GM12874 (cell line): Measurements from ENCODE around the gene TRIM39.

Source experiments
- TF ChIP-seq, protein P1 (sequence below): IDR thresholded peaks from 2 replicates; pipeline ENCODE4 v1.5.1; 2011; ENCODE audit warnings: low read depth, mild to moderate bottlenecking, control low read depth, low read length, moderate library complexity; ENCODE audit not compliant: insufficient read depth

The TRIM39 gene

GRCh38 chr6:30322527-30323501 lies 3.9 kb upstream of the TRIM39 start:
- TF ChIP-seq, protein P1, sequence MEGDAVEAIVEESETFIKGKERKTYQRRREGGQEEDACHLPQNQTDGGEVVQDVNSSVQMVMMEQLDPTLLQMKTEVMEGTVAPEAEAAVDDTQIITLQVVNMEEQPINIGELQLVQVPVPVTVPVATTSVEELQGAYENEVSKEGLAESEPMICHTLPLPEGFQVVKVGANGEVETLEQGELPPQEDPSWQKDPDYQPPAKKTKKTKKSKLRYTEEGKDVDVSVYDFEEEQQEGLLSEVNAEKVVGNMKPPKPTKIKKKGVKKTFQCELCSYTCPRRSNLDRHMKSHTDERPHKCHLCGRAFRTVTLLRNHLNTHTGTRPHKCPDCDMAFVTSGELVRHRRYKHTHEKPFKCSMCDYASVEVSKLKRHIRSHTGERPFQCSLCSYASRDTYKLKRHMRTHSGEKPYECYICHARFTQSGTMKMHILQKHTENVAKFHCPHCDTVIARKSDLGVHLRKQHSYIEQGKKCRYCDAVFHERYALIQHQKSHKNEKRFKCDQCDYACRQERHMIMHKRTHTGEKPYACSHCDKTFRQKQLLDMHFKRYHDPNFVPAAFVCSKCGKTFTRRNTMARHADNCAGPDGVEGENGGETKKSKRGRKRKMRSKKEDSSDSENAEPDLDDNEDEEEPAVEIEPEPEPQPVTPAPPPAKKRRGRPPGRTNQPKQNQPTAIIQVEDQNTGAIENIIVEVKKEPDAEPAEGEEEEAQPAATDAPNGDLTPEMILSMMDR, result no peak

- TF ChIP-seq, protein P1, result no peak
Observed at GRCh38 chr6:30323806-30324205, 2.9 kb upstream of the TRIM39 start.

DNA sequence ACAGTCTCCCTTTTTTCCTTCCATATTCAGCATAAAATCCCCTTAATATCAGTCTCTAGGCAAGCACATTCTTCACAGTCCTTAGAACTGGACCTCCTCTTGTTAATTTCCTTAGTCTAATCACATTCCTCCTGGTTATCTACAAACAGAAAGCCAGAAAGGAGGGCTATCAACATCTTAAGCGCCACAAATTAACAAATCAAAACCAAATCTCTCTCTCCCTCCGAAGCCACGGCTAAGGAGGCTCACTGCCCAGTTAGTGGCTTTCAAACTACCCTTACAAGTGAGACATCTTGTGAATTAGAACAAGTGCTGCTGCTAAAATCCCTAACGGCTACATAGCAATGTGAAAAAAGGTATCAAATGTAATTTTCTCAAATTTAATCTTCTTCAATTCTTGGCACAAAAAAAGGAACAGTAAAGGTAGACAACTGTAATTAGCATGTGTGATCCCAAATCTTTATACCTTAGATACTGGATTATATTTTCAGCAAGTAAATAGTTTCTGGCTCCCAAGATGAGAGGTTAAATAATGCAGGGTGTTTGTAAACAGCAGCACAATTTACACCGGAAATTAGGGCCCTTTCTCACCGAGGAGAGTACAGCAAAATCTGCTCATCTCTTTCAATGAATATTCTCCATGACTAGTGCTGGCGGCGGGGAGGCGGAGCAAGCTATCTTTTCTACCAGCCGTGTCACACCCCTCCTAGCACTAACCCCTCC lies 1.4 kb upstream of the TRIM39 start:
- TF ChIP-seq, protein P1, result no peak

DNA sequence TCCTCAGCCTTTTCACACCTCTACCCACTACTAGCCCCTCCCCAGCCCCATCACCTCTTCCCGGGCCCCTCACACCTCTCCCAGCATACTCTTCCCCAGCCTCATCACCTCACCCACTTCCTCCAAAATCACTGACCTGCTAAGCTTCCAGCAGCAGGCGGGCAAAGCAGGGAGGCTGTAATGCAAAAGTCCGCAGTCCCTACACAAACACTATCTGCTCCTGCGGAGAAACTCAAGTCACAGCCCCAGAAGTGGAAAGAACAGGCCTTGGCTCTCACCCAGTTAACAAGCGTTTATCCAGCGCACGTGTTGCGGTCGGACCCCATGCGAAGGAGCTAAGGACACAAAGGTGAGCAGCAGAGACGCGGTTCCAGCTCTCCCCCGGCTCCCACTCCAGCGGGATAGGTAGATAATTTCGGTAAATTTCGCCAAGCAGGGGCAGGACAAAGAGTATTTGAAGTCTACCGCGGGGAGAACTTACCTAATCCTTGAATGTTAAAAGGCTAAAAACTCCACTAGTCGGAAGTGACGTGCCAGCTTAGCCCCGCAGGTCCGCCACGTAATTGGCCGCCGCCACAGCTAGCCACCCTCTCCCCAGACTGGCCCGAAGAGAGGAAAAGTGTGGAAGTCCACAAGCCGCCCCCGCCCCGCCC lies 728 bp upstream of the TRIM39 start:
- TF ChIP-seq, protein P1, result no peak

GRCh38 chr6:30327232-30327746 lies 562 bp downstream of the TRIM39 start:
- TF ChIP-seq, protein P1, result no peak

DNA sequence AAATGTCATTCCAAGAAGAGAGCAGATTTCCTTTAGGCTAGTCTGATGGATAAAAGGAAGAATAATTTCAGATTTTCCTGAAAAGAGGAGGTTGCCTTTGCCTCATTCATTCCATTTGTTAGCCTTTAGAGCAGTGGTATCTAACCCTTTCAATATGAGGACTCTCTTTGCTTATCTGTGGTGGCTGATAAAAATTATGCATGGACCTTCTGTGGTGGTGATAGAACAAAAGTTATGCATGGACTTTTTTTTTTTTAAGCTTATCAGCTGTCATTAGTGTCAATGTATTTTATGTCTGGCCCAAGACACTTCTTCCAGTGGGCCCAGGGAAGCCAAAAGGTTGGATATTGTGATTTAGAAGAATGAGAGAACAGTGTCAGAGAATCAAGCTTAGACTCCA lies 1.7 kb downstream of the TRIM39 start:
- TF ChIP-seq, protein P1, result no peak

DNA sequence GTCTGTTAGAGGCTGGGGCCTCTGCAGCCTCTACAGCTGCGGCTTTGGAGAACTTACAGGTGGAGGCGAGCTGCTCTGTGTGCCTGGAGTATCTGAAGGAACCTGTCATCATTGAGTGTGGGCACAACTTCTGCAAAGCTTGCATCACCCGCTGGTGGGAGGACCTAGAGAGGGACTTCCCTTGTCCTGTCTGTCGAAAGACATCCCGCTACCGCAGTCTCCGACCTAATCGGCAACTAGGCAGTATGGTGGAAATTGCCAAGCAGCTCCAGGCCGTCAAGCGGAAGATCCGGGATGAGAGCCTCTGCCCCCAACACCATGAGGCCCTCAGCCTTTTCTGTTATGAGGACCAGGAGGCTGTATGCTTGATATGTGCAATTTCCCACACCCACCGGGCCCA lies 2.6 kb downstream of the TRIM39 start:
- TF ChIP-seq, protein P1, result no peak
